Neural cell (in vitro differentiated cells): ENCODE results near the gene ABHD10. TPM values are rescaled to one million over a fixed set of nuclear protein-coding genes. Genes with fewer than 3 reads are reported as not detected.

Source experiments
- H2AFZ ChIP-seq: fragments of 200-600, 300-800 bp; sonication (generic), shearing (Covaris generic); 2 replicates; pipeline ENCODE4 v1.6.0; 2014; ENCODE audit warnings: low read depth, mild to moderate bottlenecking, antibody characterized with exemption, low read length, moderate library complexity
- H3F3A ChIP-seq: fragments of 200-600 bp; shearing (Covaris generic); 2 replicates; pipeline ENCODE4 v1.6.1; 2016; ENCODE audit warnings: mild to moderate bottlenecking, moderate library complexity, mixed read lengths, antibody characterized with exemption, low read length; ENCODE audit not compliant: insufficient read depth, poor library complexity, severe bottlenecking
- H3K27ac ChIP-seq: fragments of 200-600, 300-800 bp; sonication (generic), shearing (Covaris generic); 2 replicates; pipeline ENCODE4 v1.5.1; 2014; ENCODE audit warnings: mild to moderate bottlenecking, low read length, moderate library complexity
- H3K27me3 ChIP-seq: fragments of 300-800, 200-600 bp; sonication (generic), shearing (Covaris generic); 2 replicates; pipeline ENCODE4 v1.6.0; 2014; ENCODE audit warnings: mild to moderate bottlenecking, low read depth, low read length, moderate library complexity; ENCODE audit not compliant: insufficient read depth
- H3K36me3 ChIP-seq: fragments of 300-800, 200-600 bp; sonication (generic), shearing (Covaris generic); 2 replicates; pipeline ENCODE4 v1.5.1; 2014; ENCODE audit warnings: mild to moderate bottlenecking, antibody characterized with exemption, low read length, moderate library complexity; ENCODE audit not compliant: insufficient read depth
- H3K4me2 ChIP-seq: fragments of 300-800, 200-600 bp; sonication (generic), shearing (Covaris generic); 2 replicates; pipeline ENCODE4 v1.6.0; 2014; ENCODE audit warnings: mild to moderate bottlenecking, low read length
- H3K4me3 ChIP-seq: fragments of 300-800, 200-600 bp; sonication (generic), shearing (Covaris generic); 2 replicates; pipeline ENCODE4 v1.5.1; 2014; ENCODE audit warnings: mild to moderate bottlenecking, low read length, moderate library complexity
- H3K79me2 ChIP-seq: fragments of 200-600 bp; shearing (Covaris generic); replicated peaks from 2 replicates; pipeline ENCODE4 v1.6.0; 2014; ENCODE audit warnings: mild to moderate bottlenecking, low read length, moderate library complexity; ENCODE audit not compliant: insufficient read depth
- H3K9ac ChIP-seq: fragments of 300-800, 200-600 bp; sonication (generic), shearing (Covaris generic); 2 replicates; pipeline ENCODE4 v1.6.1; 2016; ENCODE audit warnings: mild to moderate bottlenecking, low read length, mixed read lengths
- H3K9me2 ChIP-seq: fragments of 200-600 bp; shearing (Covaris generic); 2 replicates; pipeline ENCODE4 v1.6.1; 2016; ENCODE audit warnings: mild to moderate bottlenecking, low read length, mixed read lengths; ENCODE audit not compliant: insufficient read depth
- H3K9me3 ChIP-seq: fragments of 200-600, 300-800 bp; sonication (generic), shearing (Covaris generic); 2 replicates; pipeline ENCODE4 v1.6.1; 2016; ENCODE audit warnings: mild to moderate bottlenecking, mixed run types, low read length, moderate library complexity, mixed read lengths
- H4K20me1 ChIP-seq: fragments of 200-600 bp; shearing (Covaris generic); 2 replicates; pipeline ENCODE4 v1.6.1; 2016; ENCODE audit warnings: mild to moderate bottlenecking, mixed run types; ENCODE audit not compliant: insufficient read depth
- CTCF ChIP-seq: fragments of 450-650 bp; IDR thresholded peaks from 2 replicates; pipeline ENCODE4 v1.5.1; 2014; ENCODE audit warnings: antibody characterized with exemption, mild to moderate bottlenecking, moderate library complexity; ENCODE audit not compliant: poor library complexity, severe bottlenecking
- EP300 ChIP-seq: fragments of 450-650 bp; conservative IDR thresholded peaks from 2 replicates; pipeline ENCODE4 v1.6.1; 2014; ENCODE audit warnings: antibody characterized with exemption, mild to moderate bottlenecking, moderate library complexity; ENCODE audit not compliant: poor library complexity, severe bottlenecking
- EZH2 ChIP-seq: fragments of 200-600, 300-800 bp; shearing (Covaris generic), sonication (generic); IDR thresholded peaks from 2 replicates; pipeline ENCODE4 v1.6.1; 2014; ENCODE audit warnings: antibody characterized with exemption, low read length, borderline replicate concordance, mild to moderate bottlenecking; ENCODE audit not compliant: insufficient read depth, poor library complexity, severe bottlenecking
- MXI1 ChIP-seq: fragments of 450-650 bp; conservative IDR thresholded peaks from 2 replicates; pipeline ENCODE4 v1.6.1; 2014; ENCODE audit warnings: antibody characterized with exemption, mild to moderate bottlenecking; ENCODE audit not compliant: poor library complexity, severe bottlenecking
- POLR2AphosphoS5 ChIP-seq: IDR thresholded peaks from 2 replicates; pipeline ENCODE4 v1.6.1; 2012
- RAD21 ChIP-seq: fragments of 450-650 bp; conservative IDR thresholded peaks from 2 replicates; pipeline ENCODE4 v1.6.1; 2014; ENCODE audit warnings: antibody characterized with exemption, mild to moderate bottlenecking, moderate library complexity
- REST ChIP-seq: IDR thresholded peaks from 2 replicates; pipeline ENCODE4 v1.6.1; 2012; ENCODE audit warnings: borderline replicate concordance
- SMC3 ChIP-seq: fragments of 450-650 bp; conservative IDR thresholded peaks from 2 replicates; pipeline ENCODE4 v1.6.1; 2014; ENCODE audit warnings: antibody characterized with exemption, mild to moderate bottlenecking, moderate library complexity; ENCODE audit not compliant: poor library complexity
- TAF1 ChIP-seq: IDR thresholded peaks from 2 replicates; pipeline ENCODE4 v1.6.1; 2012; ENCODE audit warnings: low read depth
- polyA plus RNA-seq: library from polyadenylated mRNA; depleted of rRNA; stranded (reverse); fragments of >200 nt; gene quantifications from 2 replicates; pipeline ENCODE4 v1.2.3, GENCODE V29; 2014

Gene ABHD10
- polyA plus RNA-seq, 1 donor from 2014 or later: 84.7 TPM

GRCh38 chr3:112042842-112043280 is 64.0 kb downstream of the ABHD10 start:
- no peaks in the 10 kb centered on the region for H3K9me2 ChIP-seq
- peak overlapping the region; percentile 89 for H3K27ac ChIP-seq
- no peaks in the 10 kb centered on the region for H3K36me3 ChIP-seq
- H3K79me2 ChIP-seq: no peaks in the 10 kb centered on the region
- no peak overlapping the region for H2AFZ ChIP-seq
- TF ChIP-seq TAF1 (no peak), POLR2AphosphoS5 (peak; percentile 71), MXI1 (no peak), REST (no peak), RAD21 (no peak), SMC3 (no peak), EP300 (peak; percentile 88), EZH2 (no peak), CTCF (no peak)
- peak overlapping the region; percentile 26 for H3K4me2 ChIP-seq
- no peaks in the 10 kb centered on the region for H4K20me1 ChIP-seq
- peak overlapping the region; percentile 43 for H3K4me3 ChIP-seq
- H3K27me3 ChIP-seq: no peaks in the 10 kb centered on the region
- H3K9ac ChIP-seq: peak overlapping the region; percentile 48
- no peaks in the 10 kb centered on the region for H3K9me3 ChIP-seq
- H3F3A ChIP-seq: peaks cover 5% of the 10 kb centered on the region

Other genes with a start within 250 kb of the ABHD10 start
- 1.4 and 2.4 TPM in 2 replicates for gene PHLDB2, start 119.8 kb upstream of the ABHD10 start, polyA plus RNA-seq
- gene TAGLN3, start 19.9 kb downstream of the ABHD10 start, polyA plus RNA-seq: 519 and 568 TPM in 2 replicates
- 0.34 and 0.52 TPM in 2 replicates for gene TMPRSS7, start 55.7 kb downstream of the ABHD10 start, polyA plus RNA-seq
- 0.21 TPM in 1 of 2 replicates, not detected in the other for gene C3orf52, start 107.4 kb downstream of the ABHD10 start, polyA plus RNA-seq
- not detected in 2 replicates for gene GCSAM, start 154.2 kb downstream of the ABHD10 start, polyA plus RNA-seq